NB4 (cell line): Measurements from ENCODE around the gene SEL1L.
"Not testable (repeated sequence)": the region's sequence is repeated elsewhere in the genome, so short reads cannot be mapped to it uniquely, and the experiment has no call there.

Source experiments
- DNase-seq: peaks from one replicate; pipeline ENCODE4 v3.0.0; 2010; ENCODE audit warnings: low read depth
- H3K4me3 ChIP-seq: one replicate; pipeline ENCODE4 v1.5.1; 2011; ENCODE audit warnings: mild to moderate bottlenecking, low read depth, low read length, moderate library complexity
- CTCF ChIP-seq: IDR thresholded peaks from one replicate; pipeline ENCODE4 v1.5.1; 2012; ENCODE audit warnings: low read depth, low read length
- MAX ChIP-seq: IDR thresholded peaks from 2 replicates; pipeline ENCODE4 v1.6.1; 2011; ENCODE audit warnings: low read depth, low read length
- MYC ChIP-seq: IDR thresholded peaks from 2 replicates; pipeline ENCODE4 v1.6.1; 2011; ENCODE audit warnings: low read depth, low read length
- POLR2A ChIP-seq: IDR thresholded peaks from 2 replicates; pipeline ENCODE4 v1.6.1; 2011; ENCODE audit warnings: mild to moderate bottlenecking; ENCODE audit not compliant: insufficient read length; ENCODE audit errors: extremely low read depth

Gene SEL1L

GRCh38 chr14:81474685-81475324 lies 58.8 kb downstream of the SEL1L start:
- no peak for TF ChIP-seq MYC
- no peak for DNase-seq
- no peak overlapping the region for H3K4me3 ChIP-seq

GRCh38 chr14:81474148-81474492 lies 59.5 kb downstream of the SEL1L start:
- H3K4me3 ChIP-seq = no peak overlapping the region
- no peak for TF ChIP-seq POLR2A
- no peak for TF ChIP-seq CTCF
- TF ChIP-seq MAX = no peak
- no peak for TF ChIP-seq MYC
- no peak for DNase-seq

GRCh38 chr14:81473456-81474147 lies 60.1 kb downstream of the SEL1L start:
- TF ChIP-seq CTCF (no peak), POLR2A (no peak), MAX (no peak), MYC (no peak)
- no peak overlapping the region for H3K4me3 ChIP-seq
- DNase-seq = no peak

GRCh38 chr14:81472096-81472800 lies 61.4 kb downstream of the SEL1L start:
- no peak overlapping the region for H3K4me3 ChIP-seq
- DNase-seq = no peak
- TF ChIP-seq CTCF = no peak
- no peak for TF ChIP-seq MYC
- TF ChIP-seq MAX = no peak
- no peak for TF ChIP-seq POLR2A

- TF ChIP-seq MYC (no peak), CTCF (no peak), MAX (no peak), POLR2A (no peak)
- no peak overlapping the region for H3K4me3 ChIP-seq
- DNase-seq = no peak
Measured at GRCh38 chr14:81471062-81471461, 62.6 kb downstream of the SEL1L start.

GRCh38 chr14:81470557-81470826 lies 63.2 kb downstream of the SEL1L start:
- not testable (repeated sequence) for DNase-seq, H3K4me3 ChIP-seq
